ENCODE results near the gene RBBP8NL. TPM values are rescaled to one million over a fixed set of nuclear protein-coding genes. Genes with fewer than 3 reads are reported as not detected.

The RBBP8NL gene
- total RNA-seq, 1 experiment from 2014 or later, result 0.28 TPM

DNA sequence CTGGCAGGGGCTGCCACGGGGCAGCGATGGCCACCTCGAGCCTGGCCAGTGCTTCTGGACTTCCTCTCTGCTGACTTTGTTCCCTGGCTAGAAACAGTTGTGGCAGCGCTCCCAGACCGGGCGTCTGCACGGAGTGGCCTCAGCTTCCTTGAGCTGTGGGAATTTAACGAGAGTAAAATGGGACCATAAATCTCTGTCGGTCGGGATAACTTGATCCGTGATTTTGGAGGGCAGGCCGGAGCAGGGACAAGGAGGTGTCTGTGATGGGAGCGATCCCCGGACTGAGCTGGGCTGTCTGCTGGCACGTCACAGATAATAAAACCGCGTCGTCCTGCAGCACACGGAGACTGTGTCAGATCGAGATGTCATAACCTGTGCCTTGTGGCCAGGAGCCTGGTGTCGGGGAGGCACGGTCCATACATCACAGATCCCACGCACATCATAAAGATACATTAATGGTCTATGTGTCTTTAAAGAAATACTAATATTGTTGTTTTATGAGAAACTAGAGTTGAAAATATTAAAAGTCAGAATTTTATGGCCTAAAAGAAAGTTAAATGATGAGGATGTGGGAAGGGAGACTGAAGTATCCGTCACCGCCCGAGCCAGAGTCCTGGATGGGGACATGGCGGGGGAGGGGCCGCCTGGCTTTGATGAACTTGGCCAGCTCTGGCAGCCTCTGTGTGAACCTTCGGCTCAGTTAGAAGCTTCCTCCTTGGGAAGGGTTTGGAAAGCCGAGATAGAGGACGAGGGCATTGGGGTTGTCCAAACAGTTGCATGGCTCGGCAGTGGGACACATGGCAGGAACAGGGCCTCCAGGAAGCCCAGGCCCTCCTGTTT is 6.5 kb upstream of the RBBP8NL start:
- no peak overlapping the region for H3K23ac ChIP-seq (ENCODE audit: insufficient read length, low read depth, low read length)
- H4K8ac ChIP-seq (replicated peaks; ENCODE audit: insufficient read length, low read depth, low read length), result no peak overlapping the region
- no peak overlapping the region for H2AFZ ChIP-seq (ENCODE audit: low read length)
- H3K27me3 ChIP-seq (ENCODE audit: insufficient read depth, low read length), result no peaks in the 10 kb centered on the region
- no peak overlapping the region for H2AK5ac ChIP-seq (ENCODE audit: insufficient read length, low read length)
- no peaks in the 10 kb centered on the region for H3K23me2 ChIP-seq (ENCODE audit: insufficient read length, low read depth, low read length, poor library complexity, severe bottlenecking)
- no peak for DNase-seq
- TF ChIP-seq, protein P1, sequence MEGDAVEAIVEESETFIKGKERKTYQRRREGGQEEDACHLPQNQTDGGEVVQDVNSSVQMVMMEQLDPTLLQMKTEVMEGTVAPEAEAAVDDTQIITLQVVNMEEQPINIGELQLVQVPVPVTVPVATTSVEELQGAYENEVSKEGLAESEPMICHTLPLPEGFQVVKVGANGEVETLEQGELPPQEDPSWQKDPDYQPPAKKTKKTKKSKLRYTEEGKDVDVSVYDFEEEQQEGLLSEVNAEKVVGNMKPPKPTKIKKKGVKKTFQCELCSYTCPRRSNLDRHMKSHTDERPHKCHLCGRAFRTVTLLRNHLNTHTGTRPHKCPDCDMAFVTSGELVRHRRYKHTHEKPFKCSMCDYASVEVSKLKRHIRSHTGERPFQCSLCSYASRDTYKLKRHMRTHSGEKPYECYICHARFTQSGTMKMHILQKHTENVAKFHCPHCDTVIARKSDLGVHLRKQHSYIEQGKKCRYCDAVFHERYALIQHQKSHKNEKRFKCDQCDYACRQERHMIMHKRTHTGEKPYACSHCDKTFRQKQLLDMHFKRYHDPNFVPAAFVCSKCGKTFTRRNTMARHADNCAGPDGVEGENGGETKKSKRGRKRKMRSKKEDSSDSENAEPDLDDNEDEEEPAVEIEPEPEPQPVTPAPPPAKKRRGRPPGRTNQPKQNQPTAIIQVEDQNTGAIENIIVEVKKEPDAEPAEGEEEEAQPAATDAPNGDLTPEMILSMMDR (conservative IDR thresholded peaks at IDR 0.05), result no peak
- H2BK20ac ChIP-seq (ENCODE audit: low read depth, low read length, poor library complexity, severe bottlenecking), result no peak overlapping the region
- peaks cover 48% of the 10 kb centered on the region for H3K27me3 Mint-ChIP-seq (ENCODE audit: low read depth)
- H3K36me3 Mint-ChIP-seq (ENCODE audit: insufficient read depth in 1 of 3, low read depth in 3 of 3), result no peaks in the 10 kb centered on the region
- H3K9ac ChIP-seq (ENCODE audit: extremely low read depth, insufficient read length, low read length), result no peak overlapping the region
- H3K27ac ChIP-seq (ENCODE audit: insufficient read length, low read depth, low read length), result no peak overlapping the region
- no peak overlapping the region for H3K14ac ChIP-seq (ENCODE audit: insufficient read depth, low read length)
- no peak overlapping the region for H3K4me3 Mint-ChIP-seq
- H3K27ac Mint-ChIP-seq, result no peak overlapping the region
- peaks cover under 1% of the 10 kb centered on the region; the same call in 1 of the 2 replicates for H3K4me1 ChIP-seq (ENCODE audit: insufficient read depth, low read length)
- no peaks in the 10 kb centered on the region for H3K9me3 ChIP-seq (ENCODE audit: control insufficient read depth, low read depth, low read length)
- no peak overlapping the region for H3K4me2 ChIP-seq (ENCODE audit: insufficient read depth, insufficient read length, low read length)
- H3K4ac ChIP-seq (ENCODE audit: low read depth, low read length), result no peak overlapping the region
- H3T11ph ChIP-seq (ENCODE audit: low read length), result no peak overlapping the region
- H2BK15ac ChIP-seq (ENCODE audit: low read depth, low read length), result no peak overlapping the region
- no peak overlapping the region for H3K18ac ChIP-seq (ENCODE audit: insufficient read length, low read depth, low read length)
- no peak overlapping the region for H2BK120ac ChIP-seq (ENCODE audit: low read depth, low read length, poor library complexity, severe bottlenecking)
- no peak overlapping the region for H2BK5ac ChIP-seq (ENCODE audit: insufficient read length, low read length)
- H3K79me1 ChIP-seq (ENCODE audit: insufficient read depth, low read depth, low read length, poor library complexity, severe bottlenecking), result no peaks in the 10 kb centered on the region
- whole genome bisulfite sequencing (ENCODE audit: extremely low coverage, insufficient read length, low lambda C conversion rate), result no CpG with 5 or more reads among the region's 32 CpGs
- no peaks in the 10 kb centered on the region for H4K20me1 ChIP-seq (ENCODE audit: control insufficient read depth, insufficient read depth, insufficient read length)
- H2BK12ac ChIP-seq (ENCODE audit: insufficient read length, low read depth, low read length), result no peak overlapping the region
- peaks cover 0 to 2% of the 10 kb centered on the region in 2 experiments; a peak in 1 of 5 replicates for H3K9me3 Mint-ChIP-seq
- H3K56ac ChIP-seq (ENCODE audit: insufficient read length, low read depth, low read length), result no peak overlapping the region
- H3K4me1 Mint-ChIP-seq, result peaks cover 13 to 24% of the 10 kb centered on the region in 2 experiments
- no peaks in the 10 kb centered on the region for H3K79me2 ChIP-seq (ENCODE audit: insufficient read depth, low read length)
- no peak overlapping the region for H4K91ac ChIP-seq (ENCODE audit: insufficient read length, low read depth, low read length)
- H4K5ac ChIP-seq (ENCODE audit: insufficient read length, low read depth, low read length), result no peak overlapping the region

All from H9 (cell line).